OCI-LY1 (cell line): Measurements from ENCODE around the gene NUMB.

ENCODE experiments used
- H2AFZ ChIP-seq: fragments of 200-600 bp; sonication (generic), shearing (Covaris generic); 2 replicates; pipeline ENCODE4 v1.6.0; 2014; ENCODE audit warnings: antibody characterized with exemption, mild to moderate bottlenecking, low read length
- H3F3A ChIP-seq: fragments of 200-600 bp; sonication (generic), shearing (Covaris generic); 2 replicates; pipeline ENCODE4 v1.6.0; 2014; ENCODE audit warnings: mild to moderate bottlenecking, antibody characterized with exemption, low read length, moderate library complexity; ENCODE audit not compliant: insufficient read depth
- H3K27ac ChIP-seq: fragments of 200-600 bp; sonication (generic); 2 replicates; pipeline ENCODE4 v1.5.1; 2014; ENCODE audit warnings: low read length, mixed run types, mild to moderate bottlenecking, low read depth; ENCODE audit not compliant: poor library complexity, severe bottlenecking
- H3K27me3 ChIP-seq: fragments of 200-600 bp; sonication (generic); 2 replicates; pipeline ENCODE4 v1.6.0; 2014; ENCODE audit warnings: antibody characterized with exemption, mild to moderate bottlenecking, low read length, moderate library complexity; ENCODE audit not compliant: insufficient read depth
- H3K36me3 ChIP-seq: fragments of 200-600 bp; sonication (generic); 2 replicates; pipeline ENCODE4 v1.6.1; 2014; ENCODE audit warnings: mild to moderate bottlenecking, antibody characterized with exemption, low read length, moderate library complexity, mixed read lengths; ENCODE audit not compliant: insufficient read depth
- H3K4me1 ChIP-seq: fragments of 200-600 bp; sonication (generic); 2 replicates; pipeline ENCODE4 v1.5.1; 2014; ENCODE audit warnings: mild to moderate bottlenecking, low read length, moderate library complexity; ENCODE audit not compliant: insufficient read depth, severe bottlenecking
- H3K4me2 ChIP-seq: fragments of 200-600 bp; sonication (generic), shearing (Covaris generic); 2 replicates; pipeline ENCODE4 v1.6.1; 2014; ENCODE audit warnings: low read length
- H3K4me3 ChIP-seq: fragments of 200-600 bp; sonication (generic); 2 replicates; pipeline ENCODE4 v1.5.1; 2014; ENCODE audit warnings: low read length, low read depth, mild to moderate bottlenecking, mixed read lengths; ENCODE audit not compliant: poor library complexity, severe bottlenecking
- H3K79me2 ChIP-seq: fragments of 200-600 bp; shearing (Covaris generic); 2 replicates; pipeline ENCODE4 v1.6.1; 2016; ENCODE audit warnings: mixed run types, low read length, mixed read lengths; ENCODE audit not compliant: insufficient read depth
- H3K9ac ChIP-seq: fragments of 200-600 bp; sonication (generic), shearing (Covaris generic); 2 replicates; pipeline ENCODE4 v1.6.1; 2014; ENCODE audit warnings: mild to moderate bottlenecking, low read length, mixed read lengths
- H3K9me2 ChIP-seq: fragments of 200-600 bp; sonication (generic), shearing (Covaris generic); 2 replicates; pipeline ENCODE4 v1.6.1; 2014; ENCODE audit warnings: low read depth, mild to moderate bottlenecking, low read length, mixed read lengths
- H3K9me3 ChIP-seq: fragments of 200-600 bp; shearing (Covaris generic); 2 replicates; pipeline ENCODE4 v1.6.1; 2014; ENCODE audit warnings: low read length, mixed read lengths
- H4K20me1 ChIP-seq: fragments of 200-600 bp; sonication (generic), shearing (Covaris generic); 2 replicates; pipeline ENCODE4 v1.6.0; 2016; ENCODE audit warnings: mild to moderate bottlenecking, low read length; ENCODE audit not compliant: insufficient read depth
- EZH2 ChIP-seq: fragments of 200-600 bp; sonication (generic), shearing (Covaris generic); IDR thresholded peaks from 2 replicates; pipeline ENCODE4 v1.8.0; 2017; ENCODE audit warnings: borderline replicate concordance, mixed run types, mild to moderate bottlenecking, antibody characterized with exemption, low read length, moderate library complexity, mixed read lengths
- TF ChIP-seq, protein P1 (sequence below): fragments of 200-600 bp; sonication (generic), shearing (Covaris generic); IDR thresholded peaks from 2 replicates; pipeline ENCODE4 v1.5.1; 2017; ENCODE audit warnings: mild to moderate bottlenecking, antibody characterized with exemption, low read length, moderate library complexity, mixed read lengths

The NUMB gene

DNA sequence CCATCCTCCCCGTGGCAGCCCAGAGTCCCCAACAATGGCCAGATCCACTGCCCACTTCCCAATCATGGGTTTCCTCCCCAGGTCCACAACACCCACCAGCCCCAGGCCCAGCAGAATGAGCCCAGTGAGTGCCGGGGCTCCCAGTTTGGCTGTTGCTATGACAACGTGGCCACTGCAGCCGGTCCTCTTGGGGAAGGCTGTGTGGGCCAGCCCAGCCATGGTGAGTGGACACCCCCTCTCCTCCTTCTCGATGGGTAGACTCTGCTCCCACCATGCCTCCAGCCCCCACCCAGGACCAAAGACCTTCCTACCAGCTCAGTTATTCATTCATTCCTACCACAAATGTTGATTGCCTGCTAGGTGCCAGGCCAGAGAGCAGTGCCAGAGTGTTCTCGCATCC is 197.3 kb downstream of the NUMB start:
- no peaks in the 10 kb centered on the region for H3F3A ChIP-seq
- no peaks in the 10 kb centered on the region for H3K36me3 ChIP-seq
- H3K9me3 ChIP-seq: no peaks in the 10 kb centered on the region
- no peaks in the 10 kb centered on the region for H3K4me1 ChIP-seq
- no peak overlapping the region for H3K4me2 ChIP-seq
- H3K27ac ChIP-seq: no peak overlapping the region
- no peak overlapping the region for H3K9ac ChIP-seq
- no peaks in the 10 kb centered on the region; the same call in none of the 2 replicates for H3K27me3 ChIP-seq
- H3K9me2 ChIP-seq: no peaks in the 10 kb centered on the region
- no peak overlapping the region for H3K4me3 ChIP-seq
- no peak overlapping the region for H2AFZ ChIP-seq
- H3K79me2 ChIP-seq: no peaks in the 10 kb centered on the region
- TF ChIP-seq, protein P1, sequence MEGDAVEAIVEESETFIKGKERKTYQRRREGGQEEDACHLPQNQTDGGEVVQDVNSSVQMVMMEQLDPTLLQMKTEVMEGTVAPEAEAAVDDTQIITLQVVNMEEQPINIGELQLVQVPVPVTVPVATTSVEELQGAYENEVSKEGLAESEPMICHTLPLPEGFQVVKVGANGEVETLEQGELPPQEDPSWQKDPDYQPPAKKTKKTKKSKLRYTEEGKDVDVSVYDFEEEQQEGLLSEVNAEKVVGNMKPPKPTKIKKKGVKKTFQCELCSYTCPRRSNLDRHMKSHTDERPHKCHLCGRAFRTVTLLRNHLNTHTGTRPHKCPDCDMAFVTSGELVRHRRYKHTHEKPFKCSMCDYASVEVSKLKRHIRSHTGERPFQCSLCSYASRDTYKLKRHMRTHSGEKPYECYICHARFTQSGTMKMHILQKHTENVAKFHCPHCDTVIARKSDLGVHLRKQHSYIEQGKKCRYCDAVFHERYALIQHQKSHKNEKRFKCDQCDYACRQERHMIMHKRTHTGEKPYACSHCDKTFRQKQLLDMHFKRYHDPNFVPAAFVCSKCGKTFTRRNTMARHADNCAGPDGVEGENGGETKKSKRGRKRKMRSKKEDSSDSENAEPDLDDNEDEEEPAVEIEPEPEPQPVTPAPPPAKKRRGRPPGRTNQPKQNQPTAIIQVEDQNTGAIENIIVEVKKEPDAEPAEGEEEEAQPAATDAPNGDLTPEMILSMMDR: no peak
- TF ChIP-seq EZH2: no peak
- H4K20me1 ChIP-seq: no peaks in the 10 kb centered on the region

DNA sequence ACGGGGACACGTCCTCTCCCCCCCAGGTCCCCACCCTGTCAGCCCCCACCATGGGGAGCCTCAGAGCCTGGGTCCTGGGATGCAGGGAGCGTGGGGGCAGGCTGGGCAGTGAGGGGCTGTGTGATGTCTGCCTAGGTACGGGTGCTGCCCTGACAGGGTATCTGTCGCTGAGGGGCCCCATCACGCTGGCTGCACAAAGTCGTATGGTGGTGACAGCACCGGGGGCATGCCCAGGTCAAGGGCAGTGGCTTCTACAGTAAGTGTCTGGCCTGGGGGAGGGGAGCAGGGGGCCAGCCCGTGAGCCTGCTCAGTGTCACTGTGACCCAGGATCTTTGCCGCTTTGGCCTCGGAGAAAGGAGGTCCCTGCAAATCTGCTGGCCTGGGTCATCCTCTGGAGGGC is 197.8 kb downstream of the NUMB start:
- Histone ChIP-seq H3K9me2 (no peaks in the 10 kb centered on the region), H3F3A (no peaks in the 10 kb centered on the region), H3K27ac (no peak overlapping the region), H3K4me3 (no peak overlapping the region), H4K20me1 (no peaks in the 10 kb centered on the region), H3K4me2 (no peak overlapping the region), H3K9ac (no peak overlapping the region), H3K27me3 (no peaks in the 10 kb centered on the region; the same call in none of the 2 replicates), H2AFZ (no peak overlapping the region), H3K9me3 (no peaks in the 10 kb centered on the region), H3K79me2 (no peaks in the 10 kb centered on the region), H3K4me1 (no peaks in the 10 kb centered on the region), H3K36me3 (no peaks in the 10 kb centered on the region)
- no peak for TF ChIP-seq EZH2
- TF ChIP-seq, protein P1: no peak

DNA sequence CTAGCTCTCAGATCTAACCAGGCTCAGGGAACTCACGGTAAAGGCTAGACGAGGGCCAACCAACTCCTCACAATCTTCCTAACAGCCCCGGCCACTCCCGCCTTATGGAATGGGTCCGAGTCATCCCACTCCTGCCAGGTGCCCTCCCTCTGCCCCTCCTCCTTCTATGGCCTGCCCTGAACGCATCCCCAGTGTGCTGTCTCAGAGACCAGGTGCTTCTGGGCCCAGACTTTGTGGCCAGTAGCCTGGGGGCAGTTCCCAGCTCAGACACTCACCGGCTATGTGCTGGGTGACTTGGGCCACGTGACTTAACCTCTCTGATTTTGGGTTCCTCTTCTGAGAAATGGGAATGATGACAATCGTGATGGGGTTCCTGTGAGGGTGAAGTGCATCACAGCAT is 198.5 kb downstream of the NUMB start:
- Histone ChIP-seq H2AFZ (no peak overlapping the region), H3K27ac (no peak overlapping the region), H3K36me3 (no peaks in the 10 kb centered on the region), H4K20me1 (no peaks in the 10 kb centered on the region), H3K4me3 (no peak overlapping the region), H3K79me2 (no peaks in the 10 kb centered on the region), H3K4me2 (no peak overlapping the region), H3K9me3 (no peaks in the 10 kb centered on the region), H3K9ac (no peak overlapping the region), H3F3A (no peaks in the 10 kb centered on the region), H3K9me2 (no peaks in the 10 kb centered on the region), H3K27me3 (no peaks in the 10 kb centered on the region; the same call in none of the 2 replicates), H3K4me1 (no peaks in the 10 kb centered on the region)
- TF ChIP-seq, protein P1: no peak
- TF ChIP-seq EZH2: no peak
